Liver (tissue), 3 donors: Measurements from ENCODE around the gene SBNO1.

Experiments
- CTCF ChIP-seq: fragments of 150-350 bp; IDR thresholded peaks from 2 replicates; pipeline ENCODE4 v1.5.1; 2017; ENCODE audit warnings: improper control_type of control experiment, low read depth, low read length; ENCODE audit not compliant: missing input control
- FOXA1 ChIP-seq: IDR thresholded peaks from 2 replicates; pipeline ENCODE4 v1.6.1; 2016; ENCODE audit warnings: antibody characterized with exemption
- RXRA ChIP-seq, 2 donors: IDR thresholded peaks; 2 replicates each; pipeline ENCODE4 v1.6.1; 2017 to 2018; ENCODE audit warnings: antibody characterized with exemption in 2 of 2, mild to moderate bottlenecking in 1 of 2
- SP1 ChIP-seq: IDR thresholded peaks from 2 replicates; pipeline ENCODE4 v1.6.1; 2018; ENCODE audit warnings: antibody characterized with exemption, mild to moderate bottlenecking
- TAF1 ChIP-seq: conservative IDR thresholded peaks from 2 replicates; pipeline ENCODE4 v1.6.1; 2016; ENCODE audit warnings: antibody characterized with exemption, mild to moderate bottlenecking
- TF ChIP-seq, protein P1 (sequence below): IDR thresholded peaks from 2 replicates; pipeline ENCODE4 v1.6.1; 2016; ENCODE audit warnings: antibody characterized with exemption
- TF ChIP-seq, protein P2 (sequence below): IDR thresholded peaks from 2 replicates; pipeline ENCODE4 v1.6.1; 2016; ENCODE audit warnings: antibody characterized with exemption, mild to moderate bottlenecking
- donor health status: healthy.
- donor health status: healthy.

DNA sequence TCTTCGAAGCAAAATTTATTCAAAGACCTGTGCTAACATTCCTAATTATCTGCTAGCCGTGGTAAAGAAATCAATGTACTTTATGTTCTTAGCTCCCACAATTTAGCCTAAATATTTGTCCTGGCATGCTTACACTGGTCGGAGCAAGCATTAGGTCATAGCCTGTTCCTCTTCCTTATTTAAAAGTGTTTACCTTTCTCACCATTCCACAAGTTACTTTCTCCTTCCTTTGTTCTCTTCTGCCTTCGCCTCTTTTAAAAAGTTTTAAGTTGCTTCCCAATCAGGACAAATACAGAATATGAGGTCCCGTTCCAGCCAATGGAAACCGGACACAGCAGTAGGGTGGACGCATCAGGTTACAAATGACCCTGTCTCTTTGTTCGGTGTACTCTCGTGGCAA, 104.6 kb downstream of the SBNO1 start:
- TF ChIP-seq TAF1 (no peak), CTCF (no peak), SP1 (no peak), RXRA (IDR thresholded peaks at IDR 0.05) (no peak), FOXA1 (no peak)
- TF ChIP-seq, protein P1, sequence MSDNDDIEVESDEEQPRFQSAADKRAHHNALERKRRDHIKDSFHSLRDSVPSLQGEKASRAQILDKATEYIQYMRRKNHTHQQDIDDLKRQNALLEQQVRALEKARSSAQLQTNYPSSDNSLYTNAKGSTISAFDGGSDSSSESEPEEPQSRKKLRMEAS = no peak
- TF ChIP-seq, protein P2, sequence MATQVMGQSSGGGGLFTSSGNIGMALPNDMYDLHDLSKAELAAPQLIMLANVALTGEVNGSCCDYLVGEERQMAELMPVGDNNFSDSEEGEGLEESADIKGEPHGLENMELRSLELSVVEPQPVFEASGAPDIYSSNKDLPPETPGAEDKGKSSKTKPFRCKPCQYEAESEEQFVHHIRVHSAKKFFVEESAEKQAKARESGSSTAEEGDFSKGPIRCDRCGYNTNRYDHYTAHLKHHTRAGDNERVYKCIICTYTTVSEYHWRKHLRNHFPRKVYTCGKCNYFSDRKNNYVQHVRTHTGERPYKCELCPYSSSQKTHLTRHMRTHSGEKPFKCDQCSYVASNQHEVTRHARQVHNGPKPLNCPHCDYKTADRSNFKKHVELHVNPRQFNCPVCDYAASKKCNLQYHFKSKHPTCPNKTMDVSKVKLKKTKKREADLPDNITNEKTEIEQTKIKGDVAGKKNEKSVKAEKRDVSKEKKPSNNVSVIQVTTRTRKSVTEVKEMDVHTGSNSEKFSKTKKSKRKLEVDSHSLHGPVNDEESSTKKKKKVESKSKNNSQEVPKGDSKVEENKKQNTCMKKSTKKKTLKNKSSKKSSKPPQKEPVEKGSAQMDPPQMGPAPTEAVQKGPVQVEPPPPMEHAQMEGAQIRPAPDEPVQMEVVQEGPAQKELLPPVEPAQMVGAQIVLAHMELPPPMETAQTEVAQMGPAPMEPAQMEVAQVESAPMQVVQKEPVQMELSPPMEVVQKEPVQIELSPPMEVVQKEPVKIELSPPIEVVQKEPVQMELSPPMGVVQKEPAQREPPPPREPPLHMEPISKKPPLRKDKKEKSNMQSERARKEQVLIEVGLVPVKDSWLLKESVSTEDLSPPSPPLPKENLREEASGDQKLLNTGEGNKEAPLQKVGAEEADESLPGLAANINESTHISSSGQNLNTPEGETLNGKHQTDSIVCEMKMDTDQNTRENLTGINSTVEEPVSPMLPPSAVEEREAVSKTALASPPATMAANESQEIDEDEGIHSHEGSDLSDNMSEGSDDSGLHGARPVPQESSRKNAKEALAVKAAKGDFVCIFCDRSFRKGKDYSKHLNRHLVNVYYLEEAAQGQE = no peak
